Panc1 (cell line): ENCODE results near the gene MAGOH. TPM values are rescaled to one million over a fixed set of nuclear protein-coding genes. Genes with fewer than 3 reads are reported as not detected.
A peak's percentile ranks its signal among the peaks of the same experiment; 100 is the strongest.

Experiments
- ATAC-seq: fragments of 200-7000 bp; cut with Tn5 transposase; 2 replicates; pipeline ENCODE4 v1.9.1; 2020; ENCODE audit warnings: mild to moderate bottlenecking, moderate library complexity
- BruUV-seq: library from RNA; stranded (reverse); fragments of 400-500 nt; replicated peaks from 2 replicates; lab custom pipeline; 2021; lab: Mats Ljungman, UMichigan
- CTCF ChIA-PET: fragments of 300-600 bp; sonication (Branson Sonifier 250); formaldehyde crosslinking; loops from one replicate; lab custom pipeline; 2022; ENCODE audit warnings: antibody characterized with exemption; lab: Charles Lee
- POLR2A ChIA-PET: fragments of 300-600 bp; sonication (Branson Sonifier 250); formaldehyde crosslinking; loops from one replicate; lab custom pipeline; 2022; ENCODE audit warnings: antibody characterized with exemption; lab: Charles Lee
- DNase-seq: peaks from one replicate; pipeline ENCODE4 v3.0.0-alpha.2; 2010; ENCODE audit warnings: low read depth, low spot score
- H3K27ac ChIP-seq: 2 replicates; pipeline ENCODE4 v1.5.1; 2011; ENCODE audit warnings: mild to moderate bottlenecking, low read length, inconsistent platforms
- H3K27me3 ChIP-seq: fragments of 200-500 bp; sonication (Bioruptor generic); 2 replicates; pipeline ENCODE4 v1.6.0; 2014; ENCODE audit warnings: low read length, inconsistent platforms; ENCODE audit not compliant: control insufficient read depth, insufficient read depth
- H3K36me3 ChIP-seq: fragments of 200-500 bp; sonication (Bioruptor generic); 2 replicates; pipeline ENCODE4 v1.5.1; 2014; ENCODE audit warnings: inconsistent platforms, mild to moderate bottlenecking, low read length, moderate library complexity; ENCODE audit not compliant: control insufficient read depth, insufficient read depth
- H3K4me1 ChIP-seq: 2 replicates; pipeline ENCODE4 v1.5.1; 2011; ENCODE audit warnings: inconsistent platforms, mild to moderate bottlenecking, low read length, moderate library complexity; ENCODE audit not compliant: control insufficient read depth, insufficient read depth
- H3K4me3 ChIP-seq, 2 experiments: 2 replicates each; pipeline ENCODE4 v1.5.1; 2011 to 2012; ENCODE audit warnings: low read depth in 2 of 2, low read length in 2 of 2, mild to moderate bottlenecking in 2 of 2, inconsistent platforms in 1 of 2, moderate library complexity in 1 of 2
- H3K9me3 ChIP-seq: fragments of 200-500 bp; sonication (Bioruptor generic); 2 replicates; pipeline ENCODE4 v1.5.1; 2014; ENCODE audit warnings: low read depth, mild to moderate bottlenecking, inconsistent platforms, low read length, moderate library complexity; ENCODE audit not compliant: control insufficient read depth, insufficient read depth
- CTCF ChIP-seq: fragments of 450-650 bp; IDR thresholded peaks from 2 replicates; pipeline ENCODE4 v1.5.1; 2017; ENCODE audit warnings: mild to moderate bottlenecking
- POLR2AphosphoS5 ChIP-seq: IDR thresholded peaks from 2 replicates; pipeline ENCODE4 v1.6.1; 2012; ENCODE audit warnings: mild to moderate bottlenecking, low read depth, low read length, moderate library complexity
- REST ChIP-seq, 2 experiments: IDR thresholded peaks; 2 replicates each; pipeline ENCODE4 v1.6.1; 2011 to 2012; ENCODE audit warnings: low read depth in 2 of 2, control low read depth in 1 of 2, low read length in 1 of 2, mild to moderate bottlenecking in 1 of 2, moderate library complexity in 1 of 2; ENCODE audit not compliant: insufficient read depth in 1 of 2
- SIN3A ChIP-seq: IDR thresholded peaks from 2 replicates; pipeline ENCODE4 v1.6.1; 2012; ENCODE audit warnings: low read depth, mild to moderate bottlenecking, low read length, moderate library complexity, borderline replicate concordance; ENCODE audit not compliant: insufficient read depth
- TCF7L2 ChIP-seq: IDR thresholded peaks from 2 replicates; pipeline ENCODE4 v1.6.1; 2011; ENCODE audit warnings: mild to moderate bottlenecking, low read depth, low read length, inconsistent platforms
- in situ Hi-C: cut with HindIII; loops from 2 replicates; pipeline ENCODE4 v1.10.0; 2016; ENCODE audit warnings: low sequenced_read_pairs, low pct_unique_long_range_greater_than_20kb
- intact Hi-C: fragments of 100-400 bp; cut with micrococcal nuclease; formaldehyde crosslinking; loops from one replicate; pipeline ENCODE4 v1.10.0; 2022; ENCODE audit not compliant: unreplicated experiment
- total RNA-seq: library from RNA; stranded (reverse); gene quantifications from one replicate; pipeline ENCODE4 v1.2.1, GENCODE V29; 2021; ENCODE audit not compliant: unreplicated experiment

The MAGOH gene
- total RNA-seq, 1 experiment from 2014 or later = 63.8 TPM

- DNase-seq (no peak), ATAC-seq (no peak)
- H3K9me3 ChIP-seq = no peaks in the 10 kb centered on the region
- intact Hi-C loops (no loop called here), in situ Hi-C loops (no loop called here)
- POLR2A ChIA-PET = interaction anchor here (0.6 to 0.7 kb wide), 2 partner anchors 29 to 122 kb away, joined by 3 to 6 read pairs; no protein-coding TSS in a partner anchor
- TF ChIP-seq POLR2AphosphoS5 (no peak), REST (IDR thresholded peaks at IDR 0.05; ENCODE audit: insufficient read depth in 1 of 2, low read depth in 2 of 2, low read length in 1 of 2) (no peak), CTCF (no peak), TCF7L2 (no peak), SIN3A (no peak)
- no peaks in the 10 kb centered on the region for H3K27me3 ChIP-seq
- no peak overlapping the region for H3K27ac ChIP-seq
- CTCF ChIA-PET = interaction anchor here (0.7 kb wide), 1 partner anchor 122 kb away, joined by 3 read pairs; no protein-coding TSS in a partner anchor
- H3K4me3 ChIP-seq = no peak overlapping the region
- H3K36me3 ChIP-seq = no peaks in the 10 kb centered on the region
- no TSS peak for BruUV-seq
- no peaks in the 10 kb centered on the region for H3K4me1 ChIP-seq
These were observed 29.4 kb upstream of the MAGOH start for GRCh38 chr1:53267761-53268160.

GRCh38 chr1:53266038-53266437, 27.7 kb upstream of the MAGOH start:
- no peak for TF ChIP-seq TCF7L2
- TF ChIP-seq CTCF = peak; percentile 70; the same call in 1 of the 2 replicates
- no peak for TF ChIP-seq REST (IDR thresholded peaks at IDR 0.05; ENCODE audit: insufficient read depth in 1 of 2, low read depth in 2 of 2, low read length in 1 of 2)
- no peak for TF ChIP-seq SIN3A
- no peak for TF ChIP-seq POLR2AphosphoS5
- intact Hi-C loops = no loop called here
- no peaks in the 10 kb centered on the region for H3K36me3 ChIP-seq
- no peaks in the 10 kb centered on the region for H3K4me1 ChIP-seq
- in situ Hi-C loops = no loop called here
- ChIA-PET POLR2A (interaction anchor here (0.6 kb wide), 1 partner anchor 178 kb away, joined by 10 read pairs; no protein-coding TSS in a partner anchor), CTCF (interaction anchor here (0.5 to 1.1 kb wide), 3 partner anchors 127 to 561 kb away, joined by 3 to 4 read pairs (median 4); no protein-coding TSS in a partner anchor)
- no peaks in the 10 kb centered on the region for H3K27me3 ChIP-seq
- no peaks in the 10 kb centered on the region for H3K9me3 ChIP-seq
- ATAC-seq (peak; percentile 69), DNase-seq (no peak)
- H3K27ac ChIP-seq = no peak overlapping the region
- BruUV-seq = no TSS peak
- H3K4me3 ChIP-seq = no peak overlapping the region
